Neural progenitor cell (in vitro differentiated cells): ENCODE measurements around the gene CCDC85C. TPM values are rescaled to one million over a fixed set of nuclear protein-coding genes. Genes with fewer than 3 reads are reported as not detected.

ENCODE experiments used
- DNase-seq: peaks from one replicate; pipeline ENCODE4 v3.0.0-alpha.2; 2016; ENCODE audit warnings: low spot score
- H2AFZ ChIP-seq: fragments of 200-600 bp; sonication (generic); replicated peaks from 2 replicates; pipeline ENCODE4 v1.6.1; 2016; ENCODE audit warnings: antibody characterized with exemption
- H3F3A ChIP-seq: fragments of 200-600 bp; sonication (generic); 2 replicates; pipeline ENCODE4 v1.6.1; 2016; ENCODE audit warnings: antibody characterized with exemption, low read depth
- H3K27ac ChIP-seq: fragments of 200-600 bp; sonication (generic); 2 replicates; pipeline ENCODE4 v1.5.1; 2016; ENCODE audit warnings: mild to moderate bottlenecking
- H3K27me3 ChIP-seq: fragments of 200-600 bp; sonication (generic); 2 replicates; pipeline ENCODE4 v1.6.1; 2016; ENCODE audit warnings: mild to moderate bottlenecking, moderate library complexity
- H3K36me3 ChIP-seq: fragments of 200-600 bp; sonication (generic); 2 replicates; pipeline ENCODE4 v1.5.1; 2016
- H3K4me1 ChIP-seq: fragments of 200-600 bp; sonication (generic); 2 replicates; pipeline ENCODE4 v1.6.1; 2016; ENCODE audit warnings: mixed run types
- H3K4me2 ChIP-seq: fragments of 200-600 bp; sonication (generic); 2 replicates; pipeline ENCODE4 v1.6.1; 2016
- H3K4me3 ChIP-seq: fragments of 200-600 bp; sonication (generic); 2 replicates; pipeline ENCODE4 v1.5.1; 2016
- H3K79me2 ChIP-seq: fragments of 200-600 bp; sonication (generic); 2 replicates; pipeline ENCODE4 v1.6.1; 2016; ENCODE audit warnings: low read depth
- H3K9ac ChIP-seq: fragments of 200-600 bp; sonication (generic); 2 replicates; pipeline ENCODE4 v1.6.1; 2016
- H3K9me3 ChIP-seq: fragments of 200-600 bp; sonication (generic); 2 replicates; pipeline ENCODE4 v1.5.1; 2016; ENCODE audit warnings: low read depth
- H4K20me1 ChIP-seq: fragments of 200-600 bp; sonication (generic); 2 replicates; pipeline ENCODE4 v1.6.1; 2016; ENCODE audit warnings: low read depth
- H3K27ac Mint-ChIP-seq: 3 replicates; pipeline ENCODE4 v1.8.0; 2021; ENCODE audit warnings: mixed read lengths
- H3K27me3 Mint-ChIP-seq: 2 replicates; pipeline ENCODE4 v1.8.0; 2022; ENCODE audit warnings: low read depth, mild to moderate bottlenecking, inconsistent platforms, moderate library complexity, mixed read lengths; ENCODE audit not compliant: insufficient read depth
- H3K36me3 Mint-ChIP-seq: 3 replicates; pipeline ENCODE4 v1.8.0; 2021; ENCODE audit warnings: mixed read lengths
- H3K4me1 Mint-ChIP-seq: 3 replicates; pipeline ENCODE4 v1.8.0; 2021; ENCODE audit warnings: mixed read lengths
- H3K4me3 Mint-ChIP-seq: 3 replicates; pipeline ENCODE4 v1.8.0; 2021; ENCODE audit warnings: mild to moderate bottlenecking, moderate library complexity, mixed read lengths
- H3K9me3 Mint-ChIP-seq: 3 replicates; pipeline ENCODE4 v1.8.0; 2020; ENCODE audit warnings: mixed read lengths
- EZH2 ChIP-seq: fragments of 200-600 bp; sonication (generic); IDR thresholded peaks from 2 replicates; pipeline ENCODE4 v1.6.1; 2017; ENCODE audit warnings: antibody characterized with exemption, mild to moderate bottlenecking, moderate library complexity
- EZH2phosphoT487 ChIP-seq: fragments of 200-600 bp; sonication (generic); IDR thresholded peaks from 2 replicates; pipeline ENCODE4 v1.6.1; 2017; ENCODE audit warnings: antibody characterized with exemption
- total RNA-seq: library from RNA; depleted of rRNA; stranded (reverse); fragments of >200 nt; gene quantifications from 2 replicates; pipeline ENCODE4 v1.2.3, GENCODE V29; 2015; ENCODE audit warnings: low replicate concordance
- TF ChIP-seq, protein P1 (sequence below): fragments of 200-600 bp; sonication (generic); IDR thresholded peaks from 2 replicates; pipeline ENCODE4 v1.5.1; 2017; ENCODE audit warnings: antibody characterized with exemption, mild to moderate bottlenecking

The CCDC85C gene
- total RNA-seq, 1 donor from 2014 or later, result 19.0 TPM

DNA sequence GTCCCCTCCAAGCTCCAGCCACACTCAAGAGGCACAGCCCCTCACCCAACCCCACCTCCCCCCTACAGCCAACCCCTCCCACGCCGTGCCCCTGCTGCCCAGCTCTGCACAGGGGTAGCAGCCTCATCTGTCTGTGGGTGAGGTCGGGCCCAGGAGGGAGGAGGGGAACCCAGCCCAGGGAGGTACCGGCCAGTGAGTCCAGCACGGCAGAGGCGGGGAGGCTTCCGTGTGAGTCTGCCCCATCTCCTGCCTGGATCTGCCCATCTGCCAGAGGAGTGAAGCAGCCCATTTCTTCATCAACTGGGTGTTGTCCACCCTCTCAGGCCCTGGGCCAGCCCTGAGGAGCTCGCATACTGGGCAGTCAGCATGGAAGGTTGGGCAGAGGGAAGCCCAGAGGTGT, 68.6 kb downstream of the CCDC85C start:
- H2AFZ ChIP-seq, result no peak overlapping the region
- TF ChIP-seq EZH2 (no peak), EZH2phosphoT487 (no peak)
- TF ChIP-seq, protein P1, sequence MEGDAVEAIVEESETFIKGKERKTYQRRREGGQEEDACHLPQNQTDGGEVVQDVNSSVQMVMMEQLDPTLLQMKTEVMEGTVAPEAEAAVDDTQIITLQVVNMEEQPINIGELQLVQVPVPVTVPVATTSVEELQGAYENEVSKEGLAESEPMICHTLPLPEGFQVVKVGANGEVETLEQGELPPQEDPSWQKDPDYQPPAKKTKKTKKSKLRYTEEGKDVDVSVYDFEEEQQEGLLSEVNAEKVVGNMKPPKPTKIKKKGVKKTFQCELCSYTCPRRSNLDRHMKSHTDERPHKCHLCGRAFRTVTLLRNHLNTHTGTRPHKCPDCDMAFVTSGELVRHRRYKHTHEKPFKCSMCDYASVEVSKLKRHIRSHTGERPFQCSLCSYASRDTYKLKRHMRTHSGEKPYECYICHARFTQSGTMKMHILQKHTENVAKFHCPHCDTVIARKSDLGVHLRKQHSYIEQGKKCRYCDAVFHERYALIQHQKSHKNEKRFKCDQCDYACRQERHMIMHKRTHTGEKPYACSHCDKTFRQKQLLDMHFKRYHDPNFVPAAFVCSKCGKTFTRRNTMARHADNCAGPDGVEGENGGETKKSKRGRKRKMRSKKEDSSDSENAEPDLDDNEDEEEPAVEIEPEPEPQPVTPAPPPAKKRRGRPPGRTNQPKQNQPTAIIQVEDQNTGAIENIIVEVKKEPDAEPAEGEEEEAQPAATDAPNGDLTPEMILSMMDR, result no peak
- peaks cover 8% of the 10 kb centered on the region for H3K27me3 Mint-ChIP-seq
- H3K27ac Mint-ChIP-seq, result no peak overlapping the region
- H3K4me1 ChIP-seq, result peaks cover 71% of the 10 kb centered on the region
- H4K20me1 ChIP-seq, result peaks cover 77% of the 10 kb centered on the region
- H3K27ac ChIP-seq, result no peak overlapping the region
- no peak overlapping the region for H3K9ac ChIP-seq
- no peaks in the 10 kb centered on the region for H3K9me3 ChIP-seq
- H3K79me2 ChIP-seq, result peaks cover 77% of the 10 kb centered on the region
- H3K4me3 Mint-ChIP-seq, result no peak overlapping the region
- no peaks in the 10 kb centered on the region for H3K27me3 ChIP-seq
- H3K4me1 Mint-ChIP-seq, result peaks cover 79% of the 10 kb centered on the region
- H3K36me3 Mint-ChIP-seq, result no peaks in the 10 kb centered on the region
- DNase-seq, result no peak
- no peak overlapping the region for H3K4me3 ChIP-seq
- H3F3A ChIP-seq, result peaks cover 34% of the 10 kb centered on the region
- H3K9me3 Mint-ChIP-seq, result no peaks in the 10 kb centered on the region
- no peaks in the 10 kb centered on the region for H3K36me3 ChIP-seq
- peak overlapping the region; percentile 48 for H3K4me2 ChIP-seq

DNA sequence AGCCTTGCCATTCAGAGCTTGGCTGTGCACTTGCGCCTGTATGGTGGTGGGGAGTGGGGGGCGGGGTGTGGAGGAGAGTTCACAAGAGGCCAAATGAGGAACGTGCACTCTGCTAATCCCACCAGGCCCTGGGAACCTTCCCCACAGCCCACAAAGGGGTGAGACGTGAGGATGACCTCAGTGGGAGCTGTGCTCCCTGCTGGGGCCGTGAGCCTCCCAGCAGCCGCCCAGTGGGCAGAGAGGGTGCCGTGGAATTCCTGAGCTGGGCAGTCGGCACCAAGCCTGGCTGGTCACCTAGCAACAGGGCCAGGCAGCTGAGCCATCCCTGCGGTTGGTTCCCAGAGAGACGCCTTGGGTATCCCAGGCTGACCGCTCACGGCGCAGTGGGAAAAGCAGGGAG, 69.1 kb downstream of the CCDC85C start:
- H3F3A ChIP-seq, result peaks cover 38% of the 10 kb centered on the region
- Mint-ChIP-seq H3K36me3 (no peaks in the 10 kb centered on the region), H3K4me1 (peaks cover 82% of the 10 kb centered on the region), H3K27me3 (peaks cover 8% of the 10 kb centered on the region), H3K4me3 (peak overlapping the region; percentile 66), H3K27ac (peak overlapping the region; percentile 97), H3K9me3 (no peaks in the 10 kb centered on the region)
- H3K4me1 ChIP-seq, result peaks cover 72% of the 10 kb centered on the region
- peak overlapping the region; percentile 48 for H3K4me2 ChIP-seq
- H3K4me3 ChIP-seq, result no peak overlapping the region
- H3K79me2 ChIP-seq, result peaks cover 77% of the 10 kb centered on the region
- no peaks in the 10 kb centered on the region for H3K27me3 ChIP-seq
- no peaks in the 10 kb centered on the region for H3K9me3 ChIP-seq
- peaks cover 77% of the 10 kb centered on the region for H4K20me1 ChIP-seq
- TF ChIP-seq EZH2 (no peak), EZH2phosphoT487 (no peak)
- TF ChIP-seq, protein P1, result no peak
- peak overlapping the region; percentile 87 for H3K27ac ChIP-seq
- H2AFZ ChIP-seq, result no peak overlapping the region
- H3K9ac ChIP-seq, result no peak overlapping the region
- no peaks in the 10 kb centered on the region for H3K36me3 ChIP-seq
- peak; percentile 71 for DNase-seq

DNA sequence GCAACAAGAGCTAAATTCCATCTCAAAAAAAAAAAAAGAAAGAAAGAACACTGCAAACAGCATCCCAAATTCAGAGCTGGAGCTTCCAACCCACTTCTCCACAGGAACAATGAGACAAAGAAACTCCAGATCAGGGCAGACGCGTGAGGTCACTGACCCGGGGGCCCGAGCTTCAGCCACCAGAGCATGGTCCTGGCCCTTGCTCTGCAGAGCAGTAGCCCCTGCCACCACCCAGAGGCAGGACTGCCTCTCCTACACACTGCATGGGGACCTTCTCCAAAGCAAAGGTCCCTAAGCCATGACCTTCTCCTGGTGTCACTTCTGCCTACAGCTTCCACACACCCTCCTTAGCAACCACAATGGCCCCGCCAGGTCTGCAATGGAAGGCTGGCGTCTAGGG, 69.7 kb downstream of the CCDC85C start:
- Histone ChIP-seq H3K27ac (peak overlapping the region; percentile 87), H3K79me2 (peaks cover 77% of the 10 kb centered on the region), H4K20me1 (peaks cover 75% of the 10 kb centered on the region)

More for the DNA sequence above, 69.7 kb downstream of the CCDC85C start:
- H3K36me3 ChIP-seq, result no peaks in the 10 kb centered on the region
- H3K27me3 ChIP-seq, result no peaks in the 10 kb centered on the region
- peak overlapping the region; percentile 66 for H3K4me3 Mint-ChIP-seq
- peaks cover 78% of the 10 kb centered on the region for H3K4me1 Mint-ChIP-seq
- no peak overlapping the region for H3K4me3 ChIP-seq
- H3K27me3 Mint-ChIP-seq, result peaks cover 8% of the 10 kb centered on the region
- peak overlapping the region; percentile 48 for H3K4me2 ChIP-seq
- no peak overlapping the region for H2AFZ ChIP-seq
- H3K9me3 Mint-ChIP-seq, result no peaks in the 10 kb centered on the region
- no peaks in the 10 kb centered on the region for H3K9me3 ChIP-seq
- peaks cover 38% of the 10 kb centered on the region for H3F3A ChIP-seq
- no peaks in the 10 kb centered on the region for H3K36me3 Mint-ChIP-seq
- peak overlapping the region; percentile 97 for H3K27ac Mint-ChIP-seq
- TF ChIP-seq, protein P1, result no peak
- TF ChIP-seq EZH2phosphoT487, result no peak
- TF ChIP-seq EZH2, result no peak
- H3K4me1 ChIP-seq, result peaks cover 72% of the 10 kb centered on the region
- DNase-seq, result peak; percentile 72
- H3K9ac ChIP-seq, result no peak overlapping the region
